ENCODE results near the gene GRAMD1A.

DNA sequence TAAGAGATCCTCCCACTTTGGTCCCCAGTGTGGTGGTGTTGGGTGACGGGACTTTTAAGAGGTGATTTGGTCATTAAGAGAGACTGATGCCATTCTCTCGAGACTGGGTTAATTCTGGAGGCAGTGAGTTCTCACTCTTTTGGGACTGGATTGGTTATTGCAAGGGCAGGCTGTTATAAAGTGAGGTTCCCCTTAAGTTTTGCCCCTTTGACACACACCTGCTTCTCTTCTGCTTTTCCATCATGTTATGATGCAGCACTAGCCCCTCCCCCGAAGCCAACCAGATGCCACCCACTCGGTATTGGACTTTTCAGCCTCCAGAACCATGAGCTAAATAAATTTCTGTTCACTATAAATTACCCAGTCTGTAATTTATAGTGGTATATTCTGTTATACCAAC lies 16.3 kb upstream of the GRAMD1A start:
- TF ChIP-seq, protein P1, sequence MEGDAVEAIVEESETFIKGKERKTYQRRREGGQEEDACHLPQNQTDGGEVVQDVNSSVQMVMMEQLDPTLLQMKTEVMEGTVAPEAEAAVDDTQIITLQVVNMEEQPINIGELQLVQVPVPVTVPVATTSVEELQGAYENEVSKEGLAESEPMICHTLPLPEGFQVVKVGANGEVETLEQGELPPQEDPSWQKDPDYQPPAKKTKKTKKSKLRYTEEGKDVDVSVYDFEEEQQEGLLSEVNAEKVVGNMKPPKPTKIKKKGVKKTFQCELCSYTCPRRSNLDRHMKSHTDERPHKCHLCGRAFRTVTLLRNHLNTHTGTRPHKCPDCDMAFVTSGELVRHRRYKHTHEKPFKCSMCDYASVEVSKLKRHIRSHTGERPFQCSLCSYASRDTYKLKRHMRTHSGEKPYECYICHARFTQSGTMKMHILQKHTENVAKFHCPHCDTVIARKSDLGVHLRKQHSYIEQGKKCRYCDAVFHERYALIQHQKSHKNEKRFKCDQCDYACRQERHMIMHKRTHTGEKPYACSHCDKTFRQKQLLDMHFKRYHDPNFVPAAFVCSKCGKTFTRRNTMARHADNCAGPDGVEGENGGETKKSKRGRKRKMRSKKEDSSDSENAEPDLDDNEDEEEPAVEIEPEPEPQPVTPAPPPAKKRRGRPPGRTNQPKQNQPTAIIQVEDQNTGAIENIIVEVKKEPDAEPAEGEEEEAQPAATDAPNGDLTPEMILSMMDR (IDR thresholded peaks at IDR 0.05): no peak
- TF ChIP-seq EZH2 (IDR thresholded peaks at IDR 0.05; ENCODE audit: borderline replicate concordance, insufficient read depth, low read depth, low read length, poor library complexity, severe bottlenecking): no peak
